ENCODE measurements around the gene ARFIP1.

The ARFIP1 gene

DNA sequence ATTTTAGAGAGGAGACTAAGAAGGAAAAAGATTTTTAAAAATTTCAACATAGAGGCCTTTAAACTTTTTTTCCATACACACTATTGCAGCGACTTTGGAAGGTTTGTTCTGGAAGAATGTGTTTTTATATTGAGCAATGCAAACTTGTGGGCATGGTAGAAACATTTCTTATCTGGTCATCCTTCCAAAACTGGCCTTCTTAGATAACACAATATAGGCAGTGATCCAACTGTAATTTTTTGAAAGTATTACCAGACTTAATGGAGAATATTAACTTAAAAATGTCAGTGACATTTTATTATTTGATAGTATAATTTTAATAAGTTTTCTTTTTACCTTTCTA, 182.0 kb downstream of the ARFIP1 start:
- DNase-seq (ENCODE audit: low read depth in 2 of 2) = no peak

All from fibroblast of skin of left quadriceps (primary cell).